ENCODE measurements around the gene DCC. TPM values are rescaled to one million over a fixed set of nuclear protein-coding genes. Genes with fewer than 3 reads are reported as not detected.

The DCC gene
- total RNA-seq, 6 experiments from 2014 or later: not detected

GRCh38 chr18:53422896-53423295, 1082.9 kb downstream of the DCC start:
- Mint-ChIP-seq H3K27me3 (ENCODE audit: insufficient read depth) (no peaks in the 10 kb centered on the region), H3K36me3 (ENCODE audit: low read depth) (no peaks in the 10 kb centered on the region), H3K4me3 (no peak overlapping the region), H3K27ac (no peak overlapping the region), H3K9me3 (peaks cover 26% of the 10 kb centered on the region), H3K4me1 (ENCODE audit: low read depth) (no peaks in the 10 kb centered on the region)
- DNase-seq: no peak
- no peak for TF ChIP-seq CTCF (IDR thresholded peaks at IDR 0.05)

GRCh38 chr18:53426666-53427184, 1086.7 kb downstream of the DCC start:
- H3K4me1 Mint-ChIP-seq (ENCODE audit: low read depth): no peaks in the 10 kb centered on the region

DNA sequence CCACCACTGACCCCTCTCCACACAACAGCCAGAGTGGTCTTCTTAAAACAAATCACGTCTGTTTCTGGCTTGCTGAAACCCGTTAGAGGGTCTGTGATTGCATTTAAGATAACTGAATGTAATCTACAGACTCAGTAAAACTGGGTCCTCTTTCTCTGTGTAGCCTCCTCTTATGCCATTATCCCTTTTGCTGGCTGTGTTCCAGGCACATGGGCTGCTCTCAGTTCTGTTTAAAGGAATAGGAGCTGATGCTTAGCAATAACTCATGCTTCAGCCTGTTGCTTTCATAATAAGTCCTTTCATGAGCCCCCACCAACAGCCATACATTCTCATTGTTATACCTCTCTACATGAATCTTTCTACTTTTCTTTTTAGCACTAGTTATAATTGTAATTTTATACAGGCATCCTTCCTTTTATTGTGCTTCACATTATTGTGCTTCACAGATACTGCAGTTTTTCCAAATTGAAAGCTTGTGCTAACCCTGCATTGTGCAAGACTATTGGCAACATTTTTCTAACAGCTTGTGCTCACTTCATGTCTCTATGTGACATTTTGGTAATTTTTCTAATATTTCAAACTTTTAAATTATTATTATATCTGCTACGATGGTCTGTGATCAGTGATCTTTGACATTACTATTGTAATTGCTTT, 1101.9 kb downstream of the DCC start:
- Mint-ChIP-seq H3K9me3 (peaks cover 53% of the 10 kb centered on the region), H3K27me3 (ENCODE audit: insufficient read depth) (no peaks in the 10 kb centered on the region), H3K4me1 (ENCODE audit: low read depth) (no peaks in the 10 kb centered on the region), H3K36me3 (ENCODE audit: low read depth) (no peaks in the 10 kb centered on the region), H3K27ac (no peak overlapping the region), H3K4me3 (no peak overlapping the region)
- DNase-seq: no peak
- TF ChIP-seq CTCF (IDR thresholded peaks at IDR 0.05): no peak

More at GRCh38 chr18:53426666-53427184, 1086.7 kb downstream of the DCC start:
- DNase-seq: no peak
- Mint-ChIP-seq H3K4me3 (no peak overlapping the region), H3K27ac (no peak overlapping the region), H3K27me3 (ENCODE audit: insufficient read depth) (no peaks in the 10 kb centered on the region), H3K9me3 (peaks cover 25% of the 10 kb centered on the region), H3K36me3 (ENCODE audit: low read depth) (no peaks in the 10 kb centered on the region)
- no peak for TF ChIP-seq CTCF (IDR thresholded peaks at IDR 0.05)

DNA sequence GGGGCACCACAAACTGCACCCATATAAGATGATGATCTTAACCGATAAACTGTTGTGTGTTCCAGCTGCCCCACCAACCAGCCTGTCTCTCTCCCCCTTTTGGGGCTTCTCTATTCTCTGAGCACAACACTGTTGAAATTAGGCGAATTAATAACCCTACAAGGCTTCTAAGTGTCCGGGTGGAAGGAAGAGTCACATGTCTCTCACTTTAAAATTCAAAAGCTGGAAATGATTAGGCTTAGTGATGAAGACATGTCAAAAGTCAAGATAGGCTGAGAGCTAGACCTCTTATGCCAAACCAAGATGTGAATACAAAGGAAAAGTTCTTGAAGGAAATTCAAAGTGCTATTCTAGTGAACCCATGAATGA, 1102.4 kb downstream of the DCC start:
- Mint-ChIP-seq H3K4me3 (no peak overlapping the region), H3K36me3 (ENCODE audit: low read depth) (no peaks in the 10 kb centered on the region), H3K9me3 (peaks cover 50% of the 10 kb centered on the region), H3K27me3 (ENCODE audit: insufficient read depth) (no peaks in the 10 kb centered on the region), H3K27ac (no peak overlapping the region), H3K4me1 (ENCODE audit: low read depth) (no peaks in the 10 kb centered on the region)
- no peak for TF ChIP-seq CTCF (IDR thresholded peaks at IDR 0.05)
- no peak for DNase-seq

DNA sequence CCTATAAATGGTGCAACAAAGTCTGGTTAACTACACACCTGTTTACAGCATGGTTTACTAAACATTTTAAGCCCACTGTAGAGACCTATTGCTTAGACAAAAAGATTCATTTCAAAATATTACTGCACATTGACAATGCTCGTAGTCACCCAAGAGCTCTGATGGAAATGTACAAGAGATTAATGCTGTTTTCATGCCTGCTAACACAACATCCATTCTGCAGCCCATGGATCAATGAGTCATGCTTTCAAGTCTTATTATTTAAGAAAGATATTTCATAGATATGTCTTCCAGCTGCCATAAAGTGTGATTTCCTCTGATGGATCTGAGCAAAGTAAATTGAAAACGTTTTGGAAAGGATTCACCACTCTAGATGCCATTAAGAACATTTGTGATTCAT, 1103.3 kb downstream of the DCC start:
- TF ChIP-seq CTCF (IDR thresholded peaks at IDR 0.05): no peak
- Mint-ChIP-seq H3K36me3 (ENCODE audit: low read depth) (no peaks in the 10 kb centered on the region), H3K27ac (no peak overlapping the region), H3K4me3 (no peak overlapping the region), H3K27me3 (ENCODE audit: insufficient read depth) (no peaks in the 10 kb centered on the region), H3K4me1 (ENCODE audit: low read depth) (no peaks in the 10 kb centered on the region), H3K9me3 (peaks cover 43% of the 10 kb centered on the region)
- no peak for DNase-seq

All from HFFc6 (cell line).